Measurements from ENCODE around the gene BRD2.

Gene BRD2

DNA sequence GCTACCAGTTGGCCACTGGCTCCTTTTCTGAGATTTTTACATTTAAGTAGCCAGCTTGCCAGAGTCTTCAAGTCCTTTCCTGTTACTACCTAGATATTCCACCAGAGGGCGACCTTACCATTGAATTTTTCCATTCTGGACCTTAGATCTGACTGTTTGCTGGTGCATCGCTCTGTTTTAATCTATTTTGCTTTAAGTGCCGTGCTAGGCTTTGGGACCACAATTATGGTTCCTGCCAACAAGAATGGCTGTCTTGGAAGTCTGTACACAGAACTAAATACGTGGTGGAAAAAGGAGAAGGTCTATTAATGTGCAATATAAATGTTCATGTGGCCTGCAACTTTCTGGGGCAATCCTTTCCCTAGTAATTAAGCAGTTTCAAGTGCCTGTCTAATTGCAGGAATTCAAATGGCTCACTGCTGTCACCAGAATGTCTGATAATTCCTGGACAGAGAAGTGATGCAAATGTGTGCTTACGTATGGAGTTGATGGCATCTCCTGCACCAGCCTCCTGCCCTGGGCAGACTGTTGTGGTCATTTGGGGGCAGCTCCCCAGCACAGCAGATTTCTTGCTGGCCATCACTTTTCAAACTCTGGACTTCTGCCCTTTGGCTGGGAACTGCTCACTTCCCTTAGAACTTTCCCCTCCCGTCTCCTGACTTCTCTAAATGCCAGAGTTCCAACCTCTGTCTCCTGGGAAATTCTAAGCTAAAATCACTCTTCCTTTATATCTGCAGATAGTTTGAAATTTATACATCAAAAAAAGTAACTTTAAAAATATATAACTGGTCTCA lies 46.6 kb downstream of the BRD2 start:
- H3K4me3 ChIP-seq (ENCODE audit: low read depth in 1 of 2, low read length in 2 of 2) = no peak overlapping the region
- peaks cover 16 to 22% of the 10 kb centered on the region in 2 donors for H3K4me1 ChIP-seq (ENCODE audit: control insufficient read depth in 1 of 2, insufficient read depth in 2 of 2, low read length in 2 of 2)
- no peak overlapping the region for H3K27ac ChIP-seq (ENCODE audit: low read depth, low read length)
- H3K9me3 ChIP-seq (ENCODE audit: control insufficient read depth in 1 of 2, low read length in 2 of 2) = no peaks in the 10 kb centered on the region
- H3K9ac ChIP-seq (ENCODE audit: low read depth in 1 of 2, low read length in 2 of 2) = no peak overlapping the region
- peaks cover 4 to 5% of the 10 kb centered on the region in 2 donors for H3K27me3 ChIP-seq (ENCODE audit: control insufficient read depth in 1 of 2, insufficient read depth in 2 of 2, low read length in 2 of 2)
- no peaks in the 10 kb centered on the region for H3K36me3 ChIP-seq (ENCODE audit: control insufficient read depth in 1 of 2, insufficient read depth in 2 of 2, low read length in 2 of 2)

DNA sequence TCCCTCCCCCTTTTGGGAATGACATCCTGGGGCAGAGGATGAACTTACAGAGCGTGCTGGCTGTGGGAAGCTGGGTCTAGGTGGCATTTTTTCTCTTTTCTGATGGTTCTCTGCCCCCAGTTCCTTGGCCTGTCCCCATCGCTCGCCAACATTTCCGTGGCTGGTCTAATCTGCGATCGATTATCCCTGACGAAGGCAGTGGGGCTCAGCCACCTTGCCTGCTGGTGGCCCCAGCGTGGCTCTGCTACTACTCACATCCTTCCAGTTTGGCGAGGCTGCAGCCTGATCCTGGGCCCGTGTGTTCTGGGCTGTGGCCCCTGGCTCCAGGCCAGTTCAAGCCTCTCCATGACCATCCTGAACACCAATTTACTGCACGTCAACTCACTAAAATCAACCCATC lies 47.4 kb downstream of the BRD2 start:
- no peak overlapping the region for H3K27ac ChIP-seq (ENCODE audit: low read depth, low read length)

DNA sequence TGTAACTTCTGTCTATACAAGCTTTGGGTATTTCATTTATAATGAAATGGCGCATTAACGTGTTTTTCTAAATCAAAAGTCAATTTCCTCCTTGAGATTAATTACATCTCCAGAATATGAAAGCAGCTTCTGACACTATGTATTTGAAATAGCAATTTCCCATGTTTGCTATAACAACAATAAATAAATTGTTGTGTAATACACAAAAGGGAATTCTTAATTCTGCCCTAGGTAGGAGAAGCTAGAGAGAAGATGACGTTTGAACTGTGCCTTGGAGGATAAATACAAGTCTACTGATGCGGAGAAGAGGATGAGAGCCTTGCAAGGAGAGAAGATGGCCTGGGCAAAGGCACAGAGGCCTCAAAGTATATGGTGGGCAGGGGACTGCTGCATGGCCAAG lies 48.6 kb downstream of the BRD2 start:
- Histone ChIP-seq H3K4me1 (ENCODE audit: control insufficient read depth in 1 of 2, insufficient read depth in 2 of 2, low read length in 2 of 2) (peaks cover 16 to 22% of the 10 kb centered on the region in 2 donors), H3K27ac (ENCODE audit: low read depth, low read length) (no peak overlapping the region), H3K36me3 (ENCODE audit: control insufficient read depth in 1 of 2, insufficient read depth in 2 of 2, low read length in 2 of 2) (no peaks in the 10 kb centered on the region), H3K9me3 (ENCODE audit: control insufficient read depth in 1 of 2, low read length in 2 of 2) (no peaks in the 10 kb centered on the region), H3K27me3 (ENCODE audit: control insufficient read depth in 1 of 2, insufficient read depth in 2 of 2, low read length in 2 of 2) (peaks cover under 1 to 5% of the 10 kb centered on the region in 2 donors), H3K9ac (ENCODE audit: low read depth in 1 of 2, low read length in 2 of 2) (no peak overlapping the region), H3K4me3 (ENCODE audit: low read depth in 1 of 2, low read length in 2 of 2) (no peak overlapping the region)

More for the DNA sequence above, 47.4 kb downstream of the BRD2 start:
- Histone ChIP-seq H3K9me3 (ENCODE audit: control insufficient read depth in 1 of 2, low read length in 2 of 2) (no peaks in the 10 kb centered on the region), H3K36me3 (ENCODE audit: control insufficient read depth in 1 of 2, insufficient read depth in 2 of 2, low read length in 2 of 2) (no peaks in the 10 kb centered on the region), H3K4me3 (ENCODE audit: low read depth in 1 of 2, low read length in 2 of 2) (no peak overlapping the region), H3K4me1 (ENCODE audit: control insufficient read depth in 1 of 2, insufficient read depth in 2 of 2, low read length in 2 of 2) (peaks cover 16 to 22% of the 10 kb centered on the region in 2 donors), H3K27me3 (ENCODE audit: control insufficient read depth in 1 of 2, insufficient read depth in 2 of 2, low read length in 2 of 2) (peaks cover 4 to 5% of the 10 kb centered on the region in 2 donors), H3K9ac (ENCODE audit: low read depth in 1 of 2, low read length in 2 of 2) (no peak overlapping the region)

DNA sequence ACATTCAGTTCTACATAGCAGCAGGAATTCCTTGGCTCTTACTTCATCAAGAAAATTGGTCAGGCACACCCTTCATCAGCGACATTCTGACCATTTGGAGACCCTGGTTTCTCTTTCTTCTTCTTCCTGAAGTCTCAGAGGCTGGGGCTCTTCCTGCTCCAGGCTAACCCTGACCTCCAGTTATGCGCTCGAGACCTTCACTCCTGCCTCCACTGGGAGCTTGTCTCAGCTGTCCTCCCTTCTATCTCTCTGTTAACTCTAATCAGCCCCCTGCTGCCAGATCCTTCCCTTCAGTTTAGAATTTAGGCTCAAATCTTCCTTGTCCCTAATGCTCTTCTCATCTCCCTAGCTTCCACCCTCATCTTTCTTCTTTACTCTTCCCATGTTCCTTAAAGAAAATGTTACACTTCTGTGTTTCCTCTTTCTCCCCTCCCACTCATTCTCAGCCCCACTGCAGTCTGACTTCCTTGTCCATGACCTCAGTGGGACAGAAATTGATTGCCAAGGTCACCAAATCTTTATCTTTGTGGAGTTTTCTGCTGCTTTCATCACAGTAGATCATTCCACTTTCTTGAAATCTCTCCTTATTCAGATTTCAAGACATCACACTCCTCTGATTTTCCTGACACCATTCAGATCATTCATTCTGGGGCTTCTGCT lies 49.4 kb downstream of the BRD2 start:
- no peaks in the 10 kb centered on the region for H3K9me3 ChIP-seq (ENCODE audit: control insufficient read depth in 1 of 2, low read length in 2 of 2)
- H3K27ac ChIP-seq (ENCODE audit: low read depth, low read length) = peak overlapping the region; percentile 35
- no peak overlapping the region for H3K4me3 ChIP-seq (ENCODE audit: low read depth in 1 of 2, low read length in 2 of 2)
- H3K27me3 ChIP-seq (ENCODE audit: control insufficient read depth in 1 of 2, insufficient read depth in 2 of 2, low read length in 2 of 2) = peaks cover 0 to 5% of the 10 kb centered on the region in 2 donors
- H3K36me3 ChIP-seq (ENCODE audit: control insufficient read depth in 1 of 2, insufficient read depth in 2 of 2, low read length in 2 of 2) = no peaks in the 10 kb centered on the region
- H3K4me1 ChIP-seq (ENCODE audit: control insufficient read depth in 1 of 2, insufficient read depth in 2 of 2, low read length in 2 of 2) = peaks cover 16 to 22% of the 10 kb centered on the region in 2 donors
- H3K9ac ChIP-seq (ENCODE audit: low read depth in 1 of 2, low read length in 2 of 2) = no peak overlapping the region

DNA sequence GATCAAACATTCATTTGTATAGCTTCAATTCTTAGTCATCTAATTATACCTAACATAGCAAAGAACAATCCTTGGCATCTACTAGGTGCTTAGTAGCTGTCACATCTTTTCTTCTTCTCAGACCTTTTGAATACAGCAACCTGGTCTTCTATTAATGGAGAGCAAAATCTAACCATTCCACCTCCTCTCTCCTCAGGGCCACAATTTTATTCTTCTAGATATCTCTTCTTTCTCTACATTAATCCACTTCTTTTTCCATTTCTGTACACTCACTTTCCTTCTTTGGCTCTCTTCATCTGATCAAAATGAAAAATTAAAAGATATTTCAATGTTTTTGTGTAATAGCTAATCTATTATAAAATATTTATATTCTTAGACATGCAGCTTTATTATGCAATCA lies 50.0 kb downstream of the BRD2 start:
- no peaks in the 10 kb centered on the region for H3K9me3 ChIP-seq (ENCODE audit: control insufficient read depth in 1 of 2, low read length in 2 of 2)
- H3K27ac ChIP-seq (ENCODE audit: low read depth, low read length) = peak overlapping the region; percentile 35
- H3K4me1 ChIP-seq (ENCODE audit: control insufficient read depth in 1 of 2, insufficient read depth in 2 of 2, low read length in 2 of 2) = peaks cover 16 to 22% of the 10 kb centered on the region in 2 donors
- no peaks in the 10 kb centered on the region for H3K36me3 ChIP-seq (ENCODE audit: control insufficient read depth in 1 of 2, insufficient read depth in 2 of 2, low read length in 2 of 2)
- peaks cover 0 to 5% of the 10 kb centered on the region in 2 donors for H3K27me3 ChIP-seq (ENCODE audit: control insufficient read depth in 1 of 2, insufficient read depth in 2 of 2, low read length in 2 of 2)
- no peak overlapping the region for H3K9ac ChIP-seq (ENCODE audit: low read depth in 1 of 2, low read length in 2 of 2)
- H3K4me3 ChIP-seq (ENCODE audit: low read depth in 1 of 2, low read length in 2 of 2) = no peak overlapping the region

DNA sequence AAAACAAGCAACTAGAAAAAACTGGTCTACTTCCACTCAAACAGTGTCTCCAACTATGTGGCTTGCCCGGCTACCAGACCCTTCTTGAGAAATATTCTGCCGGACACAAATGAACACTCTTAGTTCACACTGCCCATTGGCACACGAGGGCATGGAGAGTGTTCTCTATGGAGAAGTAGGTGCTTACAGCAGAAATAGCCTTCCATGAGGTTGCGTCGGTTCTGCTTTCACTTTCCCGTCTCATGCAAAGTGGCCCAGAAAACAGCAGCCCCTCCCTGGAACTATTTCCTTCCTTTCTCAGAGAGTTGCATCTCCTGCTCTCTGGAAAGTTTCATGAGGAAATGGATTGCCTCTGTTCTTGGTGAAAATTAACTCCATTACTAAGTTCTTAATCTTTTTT lies 50.5 kb downstream of the BRD2 start:
- peak overlapping the region; percentile 63 for H3K27ac ChIP-seq (ENCODE audit: low read depth, low read length)
- peak overlapping the region; percentile 31 to 34 for H3K4me3 ChIP-seq (ENCODE audit: low read depth in 1 of 2, low read length in 2 of 2)
- H3K36me3 ChIP-seq (ENCODE audit: control insufficient read depth in 1 of 2, insufficient read depth in 2 of 2, low read length in 2 of 2) = no peaks in the 10 kb centered on the region
- H3K4me1 ChIP-seq (ENCODE audit: control insufficient read depth in 1 of 2, insufficient read depth in 2 of 2, low read length in 2 of 2) = peaks cover 16 to 22% of the 10 kb centered on the region in 2 donors
- H3K9me3 ChIP-seq (ENCODE audit: control insufficient read depth in 1 of 2, low read length in 2 of 2) = no peaks in the 10 kb centered on the region
- H3K9ac ChIP-seq (ENCODE audit: low read depth in 1 of 2, low read length in 2 of 2) = peak overlapping the region; percentile 22 to 24
- no peaks in the 10 kb centered on the region for H3K27me3 ChIP-seq (ENCODE audit: control insufficient read depth in 1 of 2, insufficient read depth in 2 of 2, low read length in 2 of 2)

DNA sequence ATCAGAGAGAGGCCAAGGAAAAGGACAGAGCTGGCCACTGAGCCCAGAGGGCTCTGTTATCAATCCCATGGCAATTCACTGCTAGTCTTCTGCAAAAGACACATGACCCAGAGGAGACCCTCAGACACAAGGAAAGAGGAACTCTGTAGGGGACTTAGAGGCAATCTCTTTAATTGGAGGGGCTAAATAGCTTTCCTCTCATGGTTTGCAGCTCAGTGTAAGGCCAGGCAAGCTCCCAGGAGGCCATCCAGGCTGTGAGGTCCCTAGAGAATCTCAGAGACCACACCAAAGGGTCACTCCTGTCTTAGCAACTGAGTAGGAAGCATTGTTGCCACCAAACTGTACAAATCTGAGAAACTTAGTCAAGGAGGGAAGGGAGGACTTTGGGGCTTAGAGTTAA lies 51.0 kb downstream of the BRD2 start:
- Histone ChIP-seq H3K27me3 (ENCODE audit: control insufficient read depth in 1 of 2, insufficient read depth in 2 of 2, low read length in 2 of 2) (no peaks in the 10 kb centered on the region), H3K27ac (ENCODE audit: low read depth, low read length) (peak overlapping the region; percentile 63), H3K9me3 (ENCODE audit: control insufficient read depth in 1 of 2, low read length in 2 of 2) (no peaks in the 10 kb centered on the region), H3K36me3 (ENCODE audit: control insufficient read depth in 1 of 2, insufficient read depth in 2 of 2, low read length in 2 of 2) (no peaks in the 10 kb centered on the region), H3K9ac (ENCODE audit: low read depth in 1 of 2, low read length in 2 of 2) (peak overlapping the region; percentile 22 to 24), H3K4me1 (ENCODE audit: control insufficient read depth in 1 of 2, insufficient read depth in 2 of 2, low read length in 2 of 2) (peaks cover 16 to 22% of the 10 kb centered on the region in 2 donors), H3K4me3 (ENCODE audit: low read depth in 1 of 2, low read length in 2 of 2) (no peak overlapping the region)

DNA sequence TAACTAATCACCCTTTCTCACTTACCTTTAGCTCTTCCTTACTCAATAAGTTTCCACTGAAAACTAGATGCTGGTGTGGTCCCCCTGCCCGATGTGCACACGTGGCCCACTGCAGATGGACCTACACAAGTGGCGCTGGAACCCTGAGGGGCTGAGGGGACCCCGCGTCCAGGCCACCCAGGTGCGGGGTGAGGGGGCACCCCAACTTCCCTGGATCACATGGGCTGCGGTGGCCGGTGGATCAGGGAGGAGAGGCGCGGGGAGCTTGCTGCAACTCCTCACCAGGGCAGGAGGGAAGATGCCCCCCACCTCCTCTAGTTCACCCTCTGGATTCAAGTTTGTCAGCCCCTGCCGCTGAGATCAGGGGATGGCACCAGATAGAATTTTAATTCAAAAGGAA lies 53.5 kb downstream of the BRD2 start:
- Histone ChIP-seq H3K9me3 (ENCODE audit: control insufficient read depth in 1 of 2, low read length in 2 of 2) (no peaks in the 10 kb centered on the region), H3K4me3 (ENCODE audit: low read depth in 1 of 2, low read length in 2 of 2) (no peak overlapping the region), H3K9ac (ENCODE audit: low read depth in 1 of 2, low read length in 2 of 2) (no peak overlapping the region), H3K27ac (ENCODE audit: low read depth, low read length) (no peak overlapping the region), H3K36me3 (ENCODE audit: control insufficient read depth in 1 of 2, insufficient read depth in 2 of 2, low read length in 2 of 2) (no peaks in the 10 kb centered on the region), H3K27me3 (ENCODE audit: control insufficient read depth in 1 of 2, insufficient read depth in 2 of 2, low read length in 2 of 2) (no peaks in the 10 kb centered on the region), H3K4me1 (ENCODE audit: control insufficient read depth in 1 of 2, insufficient read depth in 2 of 2, low read length in 2 of 2) (peaks cover 12 to 22% of the 10 kb centered on the region in 2 donors)

DNA sequence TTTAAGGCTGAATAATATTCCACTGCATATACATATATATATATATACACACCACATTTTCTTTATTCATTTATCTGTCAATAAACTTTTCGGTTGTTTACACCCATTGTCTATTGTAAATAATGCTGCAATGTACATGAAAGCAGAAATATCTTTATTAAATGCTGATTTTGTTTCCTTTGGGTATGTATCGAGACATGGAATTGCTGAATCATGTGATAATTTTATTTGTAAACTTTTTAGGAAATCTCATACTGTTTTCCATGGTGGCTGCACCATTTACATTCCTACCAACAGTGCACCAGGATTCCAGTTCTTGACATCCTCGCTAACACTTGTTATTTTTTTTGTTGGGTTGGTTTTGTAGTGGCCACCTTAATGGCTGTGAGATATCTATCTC lies 55.1 kb downstream of the BRD2 start:
- no peaks in the 10 kb centered on the region for H3K27me3 ChIP-seq (ENCODE audit: control insufficient read depth in 1 of 2, insufficient read depth in 2 of 2, low read length in 2 of 2)
- no peaks in the 10 kb centered on the region for H3K36me3 ChIP-seq (ENCODE audit: control insufficient read depth in 1 of 2, insufficient read depth in 2 of 2, low read length in 2 of 2)
- no peak overlapping the region for H3K9ac ChIP-seq (ENCODE audit: low read depth in 1 of 2, low read length in 2 of 2)
- no peak overlapping the region for H3K4me3 ChIP-seq (ENCODE audit: low read depth in 1 of 2, low read length in 2 of 2)
- no peaks in the 10 kb centered on the region for H3K9me3 ChIP-seq (ENCODE audit: control insufficient read depth in 1 of 2, low read length in 2 of 2)
- H3K4me1 ChIP-seq (ENCODE audit: control insufficient read depth in 1 of 2, insufficient read depth in 2 of 2, low read length in 2 of 2) = peaks cover 12 to 18% of the 10 kb centered on the region in 2 donors
- H3K27ac ChIP-seq (ENCODE audit: low read depth, low read length) = no peak overlapping the region

DNA sequence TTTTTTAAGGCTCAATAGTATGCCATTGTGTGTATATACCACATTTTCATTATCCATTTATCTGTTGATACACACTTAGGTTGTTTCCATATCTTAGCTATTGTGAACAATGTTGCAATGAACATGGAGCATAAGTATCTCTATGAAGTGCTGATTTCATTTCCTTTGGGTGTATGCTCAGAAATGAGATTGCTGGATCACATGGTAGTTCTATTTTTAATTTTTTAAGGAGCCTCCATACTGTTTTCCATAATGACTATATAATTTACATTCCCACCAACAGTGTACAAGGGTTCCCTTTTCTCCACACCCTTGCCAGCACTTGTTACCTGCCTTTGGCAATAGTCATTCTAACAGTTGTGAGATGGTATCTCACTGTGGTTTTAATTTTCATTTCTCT lies 56.1 kb downstream of the BRD2 start:
- Histone ChIP-seq H3K9ac (ENCODE audit: low read depth in 1 of 2, low read length in 2 of 2) (no peak overlapping the region), H3K4me1 (ENCODE audit: control insufficient read depth in 1 of 2, insufficient read depth in 2 of 2, low read length in 2 of 2) (peaks cover 5 to 9% of the 10 kb centered on the region in 2 donors), H3K4me3 (ENCODE audit: low read depth in 1 of 2, low read length in 2 of 2) (no peak overlapping the region), H3K27me3 (ENCODE audit: control insufficient read depth in 1 of 2, insufficient read depth in 2 of 2, low read length in 2 of 2) (no peaks in the 10 kb centered on the region), H3K9me3 (ENCODE audit: control insufficient read depth in 1 of 2, low read length in 2 of 2) (no peaks in the 10 kb centered on the region), H3K36me3 (ENCODE audit: control insufficient read depth in 1 of 2, insufficient read depth in 2 of 2, low read length in 2 of 2) (no peaks in the 10 kb centered on the region), H3K27ac (ENCODE audit: low read depth, low read length) (no peak overlapping the region)

Data from duodenal mucosa (tissue), 2 donors.